Stomach (tissue), 4 donors: ENCODE results near the gene PTPRK.

Experiments used
- EP300 ChIP-seq: sonication (generic); formaldehyde crosslinking; IDR thresholded peaks from one replicate; pipeline ENCODE4 v1.6.1; 2017; ENCODE audit warnings: antibody characterized with exemption
- POLR2A ChIP-seq, 4 donors: fragments of 450-650 bp; IDR thresholded peaks; one replicate each; pipeline ENCODE4 v1.6.1; 2016; ENCODE audit warnings: antibody characterized with exemption in 4 of 4, control low read depth in 2 of 4, mild to moderate bottlenecking in 1 of 4, moderate library complexity in 1 of 4
- POLR2AphosphoS5 ChIP-seq, 3 donors: sonication (generic); formaldehyde crosslinking; IDR thresholded peaks; one replicate each; pipeline ENCODE4 v1.6.1; 2016; ENCODE audit warnings: antibody characterized with exemption in 3 of 3
- TF ChIP-seq, protein P1 (sequence below), 7 experiments: fragments of 450-650 bp in 4 of 7; fragments of 200-600 bp in 3 of 7; sonication (generic) in 3 of 7; IDR thresholded peaks; one replicate each; pipeline ENCODE4 v1.5.1; 2016 to 2019; ENCODE audit warnings: antibody characterized with exemption in 7 of 7, control low read depth in 2 of 7, mild to moderate bottlenecking in 1 of 7

GRCh38 chr6:128346569-128346968, 173.8 kb downstream of the PTPRK start:
- TF ChIP-seq, protein P1, sequence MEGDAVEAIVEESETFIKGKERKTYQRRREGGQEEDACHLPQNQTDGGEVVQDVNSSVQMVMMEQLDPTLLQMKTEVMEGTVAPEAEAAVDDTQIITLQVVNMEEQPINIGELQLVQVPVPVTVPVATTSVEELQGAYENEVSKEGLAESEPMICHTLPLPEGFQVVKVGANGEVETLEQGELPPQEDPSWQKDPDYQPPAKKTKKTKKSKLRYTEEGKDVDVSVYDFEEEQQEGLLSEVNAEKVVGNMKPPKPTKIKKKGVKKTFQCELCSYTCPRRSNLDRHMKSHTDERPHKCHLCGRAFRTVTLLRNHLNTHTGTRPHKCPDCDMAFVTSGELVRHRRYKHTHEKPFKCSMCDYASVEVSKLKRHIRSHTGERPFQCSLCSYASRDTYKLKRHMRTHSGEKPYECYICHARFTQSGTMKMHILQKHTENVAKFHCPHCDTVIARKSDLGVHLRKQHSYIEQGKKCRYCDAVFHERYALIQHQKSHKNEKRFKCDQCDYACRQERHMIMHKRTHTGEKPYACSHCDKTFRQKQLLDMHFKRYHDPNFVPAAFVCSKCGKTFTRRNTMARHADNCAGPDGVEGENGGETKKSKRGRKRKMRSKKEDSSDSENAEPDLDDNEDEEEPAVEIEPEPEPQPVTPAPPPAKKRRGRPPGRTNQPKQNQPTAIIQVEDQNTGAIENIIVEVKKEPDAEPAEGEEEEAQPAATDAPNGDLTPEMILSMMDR (IDR thresholded peaks at IDR 0.05), result no peak
- TF ChIP-seq POLR2A (IDR thresholded peaks at IDR 0.05), result no peak
- TF ChIP-seq POLR2AphosphoS5 (IDR thresholded peaks at IDR 0.05), result no peak
- TF ChIP-seq EP300, result no peak
